NT2/D1 (cell line): ENCODE results near the gene VRK3.

Experiments used
- SUZ12 ChIP-seq: IDR thresholded peaks from 2 replicates; pipeline ENCODE4 v1.6.1; 2011; ENCODE audit not compliant: insufficient read length, insufficient read depth; ENCODE audit errors: extremely low read depth
- YY1 ChIP-seq: IDR thresholded peaks from 2 replicates; pipeline ENCODE4 v1.6.1; 2011; ENCODE audit not compliant: insufficient read length, insufficient read depth
- ZNF274 ChIP-seq: IDR thresholded peaks from 2 replicates; pipeline ENCODE4 v1.6.1; 2011; ENCODE audit warnings: mild to moderate bottlenecking, low read depth, low read length

- TF ChIP-seq YY1 (no peak), ZNF274 (no peak), SUZ12 (no peak)
Measured at GRCh38 chr19:50050406-50051227, 25.4 kb upstream of the VRK3 start.
